ENCODE data around the gene EPS8L3.
"Not testable (repeated sequence)": the region's sequence is repeated elsewhere in the genome, so short reads cannot be mapped to it uniquely, and the experiment has no call there.

EPS8L3 gene

GRCh38 chr1:109711593-109712320 lies 52.0 kb downstream of the EPS8L3 start, which contains the start of gene GSTM5:
Gene GSTM5 (plus strand): TSS chr1:109712251. CDS start chr1:109712313, 62 bp downstream.
- not testable (repeated sequence) for DNase-seq (ENCODE audit: low read depth in 2 of 2)

- DNase-seq (ENCODE audit: low read depth in 2 of 2) = not testable (repeated sequence)
Measured at GRCh38 chr1:109709822-109710221, 53.9 kb downstream of the EPS8L3 start.

GRCh38 chr1:109708949-109709348 lies 54.8 kb downstream of the EPS8L3 start:
- not testable (repeated sequence) for DNase-seq (ENCODE audit: low read depth in 2 of 2)

GRCh38 chr1:109705411-109705810 lies 58.3 kb downstream of the EPS8L3 start:
- DNase-seq (ENCODE audit: low read depth in 2 of 2) = no peak

- DNase-seq (ENCODE audit: low read depth in 2 of 2) = no peak
Measured at GRCh38 chr1:109704173-109704572, 59.5 kb downstream of the EPS8L3 start.

- not testable (repeated sequence) for DNase-seq (ENCODE audit: low read depth in 2 of 2)
Measured at GRCh38 chr1:109702940-109703339, 60.8 kb downstream of the EPS8L3 start.

Data from stimulated activated CD8-positive, alpha-beta memory T cell treated with anti-CD3 and anti-CD28 coated beads, Interleukin-7, amount 100 ng/mL, for 4 hours (primary cell).